ENCODE measurements around the gene ATG101.
A peak's percentile ranks its signal among the peaks of the same experiment; 100 is the strongest.

The ATG101 gene

GRCh38 chr12:52035190-52035589 lies 34.6 kb upstream of the ATG101 start:
- TF ChIP-seq ZNF8 (CRISPR knock-in tag; IDR thresholded peaks at IDR 0.05), result no peak
- TF ChIP-seq ZFP30 (CRISPR knock-in tag; IDR thresholded peaks at IDR 0.05), result no peak
- TF ChIP-seq CSDC2 (CRISPR knock-in tag; IDR thresholded peaks at IDR 0.05), result no peak
- TF ChIP-seq OSR1 (CRISPR knock-in tag; IDR thresholded peaks at IDR 0.05), result no peak
- TF ChIP-seq ZNF565 (CRISPR knock-in tag; conservative IDR thresholded peaks at IDR 0.05; ENCODE audit: low read depth), result no peak
- TF ChIP-seq ZC3H10 (CRISPR knock-in tag; IDR thresholded peaks at IDR 0.05), result no peak
- no peak for TF ChIP-seq GLIS3 (CRISPR knock-in tag; IDR thresholded peaks at IDR 0.05)
- TF ChIP-seq, protein P1, sequence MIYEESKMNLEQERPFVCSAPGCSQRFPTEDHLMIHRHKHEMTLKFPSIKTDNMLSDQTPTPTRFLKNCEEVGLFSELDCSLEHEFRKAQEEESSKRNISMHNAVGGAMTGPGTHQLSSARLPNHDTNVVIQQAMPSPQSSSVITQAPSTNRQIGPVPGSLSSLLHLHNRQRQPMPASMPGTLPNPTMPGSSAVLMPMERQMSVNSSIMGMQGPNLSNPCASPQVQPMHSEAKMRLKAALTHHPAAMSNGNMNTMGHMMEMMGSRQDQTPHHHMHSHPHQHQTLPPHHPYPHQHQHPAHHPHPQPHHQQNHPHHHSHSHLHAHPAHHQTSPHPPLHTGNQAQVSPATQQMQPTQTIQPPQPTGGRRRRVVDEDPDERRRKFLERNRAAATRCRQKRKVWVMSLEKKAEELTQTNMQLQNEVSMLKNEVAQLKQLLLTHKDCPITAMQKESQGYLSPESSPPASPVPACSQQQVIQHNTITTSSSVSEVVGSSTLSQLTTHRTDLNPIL (CRISPR knock-in tag; IDR thresholded peaks at IDR 0.05; ENCODE audit: low read depth), result no peak
- TF ChIP-seq SNAI2 (CRISPR knock-in tag; IDR thresholded peaks at IDR 0.05), result no peak
- TF ChIP-seq RARB (CRISPR knock-in tag; IDR thresholded peaks at IDR 0.05), result no peak
- TF ChIP-seq TCF4 (CRISPR knock-in tag; IDR thresholded peaks at IDR 0.05; ENCODE audit: borderline replicate concordance), result no peak
- no peak for TF ChIP-seq BACH2 (CRISPR knock-in tag; IDR thresholded peaks at IDR 0.05; ENCODE audit: borderline replicate concordance)
- TF ChIP-seq ESRRG (CRISPR knock-in tag; IDR thresholded peaks at IDR 0.05), result no peak
- no peak for ATAC-seq

DNA sequence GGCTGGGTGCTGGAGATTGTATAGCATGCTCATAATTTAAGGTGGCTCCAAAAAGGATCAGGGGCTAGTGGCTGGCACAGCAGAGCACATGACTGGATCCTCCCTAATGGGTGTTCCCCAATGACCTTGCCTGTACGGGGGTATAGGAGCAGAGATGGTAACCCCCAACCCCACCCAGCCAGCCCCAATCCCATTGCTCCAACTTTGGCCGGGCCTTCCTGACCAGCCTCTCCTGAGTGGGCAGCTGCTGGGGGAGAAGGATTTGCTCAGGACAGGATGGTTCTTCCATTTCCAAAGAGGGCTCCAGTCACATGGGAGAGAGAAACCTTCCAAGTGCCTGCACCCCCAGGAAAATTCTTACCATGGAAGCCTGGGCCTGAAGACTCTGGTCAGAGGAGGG lies 33.9 kb upstream of the ATG101 start:
- ATAC-seq, result no peak
- no peak for TF ChIP-seq PPARA (CRISPR knock-in tag; IDR thresholded peaks at IDR 0.05; ENCODE audit: borderline replicate concordance)
- no peak for TF ChIP-seq TOX (CRISPR knock-in tag; IDR thresholded peaks at IDR 0.05; ENCODE audit: borderline replicate concordance)
- no peak for TF ChIP-seq ISL1 (CRISPR knock-in tag; IDR thresholded peaks at IDR 0.05)
- no peak for TF ChIP-seq OSR1 (CRISPR knock-in tag; IDR thresholded peaks at IDR 0.05)
- TF ChIP-seq POU6F1 (CRISPR knock-in tag; IDR thresholded peaks at IDR 0.05; ENCODE audit: borderline replicate concordance, low read depth), result no peak
- no peak for TF ChIP-seq RARB (CRISPR knock-in tag; IDR thresholded peaks at IDR 0.05)
- TF ChIP-seq ZFP30 (CRISPR knock-in tag; IDR thresholded peaks at IDR 0.05), result no peak
- TF ChIP-seq ZFP3 (CRISPR knock-in tag; IDR thresholded peaks at IDR 0.05), result no peak
- TF ChIP-seq ZNF565 (CRISPR knock-in tag; conservative IDR thresholded peaks at IDR 0.05; ENCODE audit: low read depth), result no peak
- TF ChIP-seq BACH2 (CRISPR knock-in tag; IDR thresholded peaks at IDR 0.05; ENCODE audit: borderline replicate concordance), result no peak
- TF ChIP-seq CSRNP3 (CRISPR knock-in tag; IDR thresholded peaks at IDR 0.05), result no peak
- no peak for TF ChIP-seq ZNF8 (CRISPR knock-in tag; IDR thresholded peaks at IDR 0.05)
- TF ChIP-seq ARNTL (CRISPR knock-in tag; IDR thresholded peaks at IDR 0.05; ENCODE audit: borderline replicate concordance, low read depth), result no peak
- TF ChIP-seq, protein P1 (CRISPR knock-in tag; IDR thresholded peaks at IDR 0.05; ENCODE audit: low read depth), result no peak
- TF ChIP-seq CSDC2 (CRISPR knock-in tag; IDR thresholded peaks at IDR 0.05), result no peak
- TF ChIP-seq ZNF70 (CRISPR knock-in tag; IDR thresholded peaks at IDR 0.05), result no peak

GRCh38 chr12:52036587-52037171 lies 33.1 kb upstream of the ATG101 start:
- peak; percentile 22 for ATAC-seq
- TF ChIP-seq, protein P1 (CRISPR knock-in tag; IDR thresholded peaks at IDR 0.05; ENCODE audit: low read depth), result no peak
- no peak for TF ChIP-seq CSDC2 (CRISPR knock-in tag; IDR thresholded peaks at IDR 0.05)
- TF ChIP-seq ZNF70 (CRISPR knock-in tag; IDR thresholded peaks at IDR 0.05), result no peak
- TF ChIP-seq, protein P2, sequence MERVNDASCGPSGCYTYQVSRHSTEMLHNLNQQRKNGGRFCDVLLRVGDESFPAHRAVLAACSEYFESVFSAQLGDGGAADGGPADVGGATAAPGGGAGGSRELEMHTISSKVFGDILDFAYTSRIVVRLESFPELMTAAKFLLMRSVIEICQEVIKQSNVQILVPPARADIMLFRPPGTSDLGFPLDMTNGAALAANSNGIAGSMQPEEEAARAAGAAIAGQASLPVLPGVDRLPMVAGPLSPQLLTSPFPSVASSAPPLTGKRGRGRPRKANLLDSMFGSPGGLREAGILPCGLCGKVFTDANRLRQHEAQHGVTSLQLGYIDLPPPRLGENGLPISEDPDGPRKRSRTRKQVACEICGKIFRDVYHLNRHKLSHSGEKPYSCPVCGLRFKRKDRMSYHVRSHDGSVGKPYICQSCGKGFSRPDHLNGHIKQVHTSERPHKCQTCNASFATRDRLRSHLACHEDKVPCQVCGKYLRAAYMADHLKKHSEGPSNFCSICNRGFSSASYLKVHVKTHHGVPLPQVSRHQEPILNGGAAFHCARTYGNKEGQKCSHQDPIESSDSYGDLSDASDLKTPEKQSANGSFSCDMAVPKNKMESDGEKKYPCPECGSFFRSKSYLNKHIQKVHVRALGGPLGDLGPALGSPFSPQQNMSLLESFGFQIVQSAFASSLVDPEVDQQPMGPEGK (CRISPR knock-in tag; IDR thresholded peaks at IDR 0.05; ENCODE audit: borderline replicate concordance), result peak; percentile 71; the same call in 1 of the 2 replicates
- TF ChIP-seq ESRRG (CRISPR knock-in tag; IDR thresholded peaks at IDR 0.05), result no peak
- no peak for TF ChIP-seq RARB (CRISPR knock-in tag; IDR thresholded peaks at IDR 0.05)
- TF ChIP-seq, protein P3, sequence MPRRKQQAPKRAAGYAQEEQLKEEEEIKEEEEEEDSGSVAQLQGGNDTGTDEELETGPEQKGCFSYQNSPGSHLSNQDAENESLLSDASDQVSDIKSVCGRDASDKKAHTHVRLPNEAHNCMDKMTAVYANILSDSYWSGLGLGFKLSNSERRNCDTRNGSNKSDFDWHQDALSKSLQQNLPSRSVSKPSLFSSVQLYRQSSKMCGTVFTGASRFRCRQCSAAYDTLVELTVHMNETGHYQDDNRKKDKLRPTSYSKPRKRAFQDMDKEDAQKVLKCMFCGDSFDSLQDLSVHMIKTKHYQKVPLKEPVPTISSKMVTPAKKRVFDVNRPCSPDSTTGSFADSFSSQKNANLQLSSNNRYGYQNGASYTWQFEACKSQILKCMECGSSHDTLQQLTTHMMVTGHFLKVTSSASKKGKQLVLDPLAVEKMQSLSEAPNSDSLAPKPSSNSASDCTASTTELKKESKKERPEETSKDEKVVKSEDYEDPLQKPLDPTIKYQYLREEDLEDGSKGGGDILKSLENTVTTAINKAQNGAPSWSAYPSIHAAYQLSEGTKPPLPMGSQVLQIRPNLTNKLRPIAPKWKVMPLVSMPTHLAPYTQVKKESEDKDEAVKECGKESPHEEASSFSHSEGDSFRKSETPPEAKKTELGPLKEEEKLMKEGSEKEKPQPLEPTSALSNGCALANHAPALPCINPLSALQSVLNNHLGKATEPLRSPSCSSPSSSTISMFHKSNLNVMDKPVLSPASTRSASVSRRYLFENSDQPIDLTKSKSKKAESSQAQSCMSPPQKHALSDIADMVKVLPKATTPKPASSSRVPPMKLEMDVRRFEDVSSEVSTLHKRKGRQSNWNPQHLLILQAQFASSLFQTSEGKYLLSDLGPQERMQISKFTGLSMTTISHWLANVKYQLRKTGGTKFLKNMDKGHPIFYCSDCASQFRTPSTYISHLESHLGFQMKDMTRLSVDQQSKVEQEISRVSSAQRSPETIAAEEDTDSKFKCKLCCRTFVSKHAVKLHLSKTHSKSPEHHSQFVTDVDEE (CRISPR knock-in tag; IDR thresholded peaks at IDR 0.05), result peak; percentile 35; the same call in 1 of the 2 replicates
- no peak for TF ChIP-seq GLIS3 (CRISPR knock-in tag; IDR thresholded peaks at IDR 0.05)
- no peak for TF ChIP-seq ZNF8 (CRISPR knock-in tag; IDR thresholded peaks at IDR 0.05)
- no peak for TF ChIP-seq BACH2 (CRISPR knock-in tag; IDR thresholded peaks at IDR 0.05; ENCODE audit: borderline replicate concordance)
- no peak for TF ChIP-seq ISL1 (CRISPR knock-in tag; IDR thresholded peaks at IDR 0.05)
- 0 out of 2 replicates have a peak, but pooled peaks have one; percentile 22 for TF ChIP-seq ZFP3 (CRISPR knock-in tag; IDR thresholded peaks at IDR 0.05)
- no peak for TF ChIP-seq PPARA (CRISPR knock-in tag; IDR thresholded peaks at IDR 0.05; ENCODE audit: borderline replicate concordance)
- TF ChIP-seq SNAI2 (CRISPR knock-in tag; IDR thresholded peaks at IDR 0.05), result no peak
- TF ChIP-seq ARNTL (CRISPR knock-in tag; IDR thresholded peaks at IDR 0.05; ENCODE audit: borderline replicate concordance, low read depth), result no peak
